Fibroblast of lung (primary cell): ENCODE results near the gene HHLA2.
"Not testable (repeated sequence)": the region's sequence is repeated elsewhere in the genome, so short reads cannot be mapped to it uniquely, and the experiment has no call there.

Experiments used
- CTCF ChIP-seq, 2 donors: IDR thresholded peaks in 1 of 2; conservative IDR thresholded peaks in 1 of 2; 1 replicate in 1 of 2; 2 replicates in 1 of 2; pipeline ENCODE4 v1.5.1; 2011 to 2012; ENCODE audit warnings: low read length in 2 of 2, control low read depth in 1 of 2, inconsistent platforms in 1 of 2, low read depth in 1 of 2, mild to moderate bottlenecking in 1 of 2
- EZH2 ChIP-seq: IDR thresholded peaks from 2 replicates; pipeline ENCODE4 v1.5.1; 2012; ENCODE audit warnings: low read length, control low read depth, mild to moderate bottlenecking; ENCODE audit errors: missing control alignments

- TF ChIP-seq CTCF (conservative IDR thresholded peaks at IDR 0.05 in 1 of 2, IDR thresholded peaks at IDR 0.05 in 1 of 2; ENCODE audit: low read depth in 1 of 2, low read length in 2 of 2); EZH2: not testable (repeated sequence)
Measured at GRCh38 chr3:108378952-108379342, 82.6 kb downstream of the HHLA2 start.
